Hepatic stellate cell (primary cell): ENCODE results near the gene LRRC59.
A peak's percentile ranks its signal among the peaks of the same experiment; 100 is the strongest.
"Not testable (repeated sequence)": the region's sequence is repeated elsewhere in the genome, so short reads cannot be mapped to it uniquely, and the experiment has no call there.

Experiments used
- DNase-seq: peaks from one replicate; pipeline ENCODE4 v3.0.0; 2011; ENCODE audit warnings: low spot score

Gene LRRC59

GRCh38 chr17:50397111-50397918, at the start of gene LRRC59:
Gene LRRC59 (minus strand): TSS chr17:50397523. CDS start chr17:50397317, 206 bp downstream.
- peak; percentile 85 for DNase-seq

- no peak for DNase-seq
Observed at GRCh38 chr17:50445730-50446325, 48.5 kb upstream of the LRRC59 start.

- no peak for DNase-seq
Observed at GRCh38 chr17:50444841-50445715, 47.8 kb upstream of the LRRC59 start.

- DNase-seq = no peak
Observed at GRCh38 chr17:50443505-50443974, 46.2 kb upstream of the LRRC59 start.

- DNase-seq = no peak
Observed at GRCh38 chr17:50440838-50441829, 43.8 kb upstream of the LRRC59 start.

- DNase-seq = no peak
Observed at GRCh38 chr17:50440172-50440837, 43.0 kb upstream of the LRRC59 start.

GRCh38 chr17:50439008-50439407, 41.7 kb upstream of the LRRC59 start:
- no peak for DNase-seq

- no peak for DNase-seq
Observed at GRCh38 chr17:50437409-50437808, 40.1 kb upstream of the LRRC59 start.

- DNase-seq = no peak
Observed at GRCh38 chr17:50432125-50432762, 34.9 kb upstream of the LRRC59 start.

- no peak for DNase-seq
Observed at GRCh38 chr17:50430821-50431618, 33.7 kb upstream of the LRRC59 start.

GRCh38 chr17:50429793-50430192, 32.5 kb upstream of the LRRC59 start:
- no peak for DNase-seq

- DNase-seq = no peak
Observed at GRCh38 chr17:50428831-50429424, 31.6 kb upstream of the LRRC59 start.

- not testable (repeated sequence) for DNase-seq
Observed at GRCh38 chr17:50428126-50428525, 30.8 kb upstream of the LRRC59 start.

GRCh38 chr17:50426814-50427787, 29.8 kb upstream of the LRRC59 start:
- DNase-seq = peak; percentile 75

- no peak for DNase-seq
Observed at GRCh38 chr17:50426472-50426782, 29.1 kb upstream of the LRRC59 start.

GRCh38 chr17:50425682-50426471, 28.6 kb upstream of the LRRC59 start, which contains the start of gene ACSF2:
Gene ACSF2 (plus strand): TSS chr17:50426218. CDS start chr17:50426262, 44 bp downstream.
- DNase-seq = peak; percentile 82
